Hair follicular keratinocyte (primary cell): ENCODE results near the gene SERINC2. TPM values are rescaled to one million over a fixed set of nuclear protein-coding genes. Genes with fewer than 3 reads are reported as not detected.

ENCODE experiments used
- total RNA-seq: library from RNA; depleted of rRNA; stranded (reverse); fragments of >200 nt; gene quantifications from 2 replicates; pipeline ENCODE4 v1.2.3, GENCODE V29; 2015

Gene SERINC2
- 362 and 491 TPM in 2 replicates for total RNA-seq

DNA sequence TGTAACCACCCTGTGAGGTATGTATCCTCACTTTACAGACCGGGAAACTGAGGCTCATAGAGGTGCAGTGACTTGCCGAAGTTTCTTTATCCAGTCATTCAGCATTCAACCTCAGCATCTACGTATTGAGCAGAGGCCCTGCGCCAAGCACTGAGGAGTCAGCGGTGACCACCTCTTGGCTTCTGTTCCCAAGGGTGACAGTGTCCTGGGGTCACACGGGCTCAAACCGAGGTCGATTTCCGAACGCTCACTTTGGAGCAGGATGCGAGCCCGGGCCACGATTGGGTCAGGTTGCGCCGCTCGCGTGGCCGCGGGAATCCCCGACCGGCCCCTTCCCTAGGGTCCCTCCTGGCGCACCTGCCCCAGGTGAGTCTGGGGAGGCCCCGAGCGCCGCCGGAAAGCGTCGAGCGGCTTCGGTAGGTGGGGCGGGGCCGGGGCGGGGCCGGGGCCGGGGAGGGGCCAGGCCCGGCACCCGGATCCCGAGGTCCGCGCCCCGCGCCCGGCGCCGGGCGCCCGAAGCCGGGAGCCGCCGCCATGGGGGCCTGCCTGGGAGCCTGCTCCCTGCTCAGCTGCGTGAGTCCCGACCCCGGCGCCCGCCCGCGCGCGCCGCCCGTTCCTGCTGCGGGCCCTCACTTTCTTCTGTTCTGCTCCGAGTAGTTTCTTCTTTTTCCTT lies at the start of gene SERINC2:
TSS of gene SERINC2 (plus strand) at position 482 of the 673 bp plus-strand sequence. CDS start at position 535, 53 bp downstream.

DNA sequence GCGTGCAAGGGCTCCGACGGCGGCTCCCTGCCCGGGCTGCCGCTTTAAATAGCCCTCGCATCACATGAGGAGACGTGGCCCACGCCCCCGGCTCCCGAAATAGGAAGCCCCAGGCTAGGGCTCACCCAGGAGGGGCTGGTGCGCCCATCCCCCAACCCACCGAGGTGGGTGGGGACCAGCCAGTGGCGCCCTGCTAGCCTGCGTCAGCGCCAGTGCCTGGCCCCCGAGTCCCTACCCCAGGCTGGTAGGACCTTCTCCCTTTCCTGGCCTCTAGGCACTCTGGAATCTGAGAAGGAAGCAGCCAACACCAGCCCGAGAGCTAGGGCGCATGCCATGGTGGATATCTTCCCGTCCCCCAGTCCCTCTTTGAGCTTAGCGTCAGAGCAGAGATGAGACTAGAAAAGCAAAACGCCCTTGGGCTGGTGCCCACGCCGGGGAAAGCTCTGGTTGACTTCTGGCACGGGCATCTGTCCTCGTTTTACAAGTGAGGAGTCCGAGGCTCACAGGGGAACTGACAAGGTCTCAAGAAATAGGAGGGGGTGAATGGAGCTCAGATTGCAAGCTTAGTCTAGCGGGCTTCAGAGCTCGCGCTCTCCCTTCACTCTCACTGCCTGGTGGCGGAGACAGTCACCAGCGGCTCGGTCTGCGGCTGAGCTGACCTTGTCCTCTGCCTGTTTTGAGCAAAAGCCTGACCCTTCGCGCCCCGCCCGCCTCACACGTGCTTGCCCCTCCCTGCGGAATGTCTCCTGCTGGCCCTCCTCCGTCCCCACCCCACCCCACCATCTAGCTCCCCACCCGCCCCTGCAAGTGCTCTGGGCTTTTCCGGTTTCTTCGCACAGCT lies 39.7 kb upstream of the SERINC2 start, which contains the start of gene FABP3:
TSS of gene FABP3 (minus strand) at position 21 of the 841 bp plus-strand sequence. CDS start 62 bp downstream, outside the sequence.

Other genes starting within 250 kb of the SERINC2 start
- not detected in 2 replicates for gene NKAIN1, start 173.3 kb upstream of the SERINC2 start, total RNA-seq
- gene SNRNP40, start 116.4 kb upstream of the SERINC2 start, total RNA-seq, result 47.5 and 74.3 TPM in 2 replicates
- 49.7 and 57.3 TPM in 2 replicates for gene ZCCHC17, start 116.2 kb upstream of the SERINC2 start, total RNA-seq
- gene FABP3, start 40.1 kb upstream of the SERINC2 start, total RNA-seq, result 3.2 TPM in 1 of 2 replicates, not detected in the other
- gene TINAGL1, start 163.3 kb downstream of the SERINC2 start, total RNA-seq, result 389 and 539 TPM in 2 replicates
- not detected in 2 replicates for gene HCRTR1, start 204.5 kb downstream of the SERINC2 start, total RNA-seq
- gene PEF1, start 231.7 kb downstream of the SERINC2 start, total RNA-seq, result 82.5 and 89.6 TPM in 2 replicates